H1 (cell line): Measurements from ENCODE around the gene GPN2. TPM values are rescaled to one million over a fixed set of nuclear protein-coding genes. Genes with fewer than 3 reads are reported as not detected.

ENCODE experiments used
- CTCF ChIA-PET: fragments of 300-600 bp; sonication (Branson Sonifier 250); formaldehyde crosslinking; loops from one replicate; lab custom pipeline; 2021; ENCODE audit not compliant: partially characterized antibody; lab: Charles Lee
- POLR2A ChIA-PET: fragments of 300-600 bp; sonication (Branson Sonifier 250); formaldehyde crosslinking; loops from one replicate; lab custom pipeline; 2021; ENCODE audit warnings: inconsistent platforms; ENCODE audit not compliant: partially characterized antibody; lab: Charles Lee
- DNase-seq, 2 experiments: peaks; one replicate each; pipeline versions ENCODE4 v3.0.0 to v3.0.0-alpha.2; 2010 to 2022; ENCODE audit warnings: low spot score in 2 of 2, low read depth in 1 of 2, mixed read lengths in 1 of 2
- FAIRE-seq: peaks from 2 replicates; lab custom pipeline; 2011; peaks lifted over from hg19 to GRCh38; lab: Jason Lieb, UNC
- H2AFZ ChIP-seq: 2 replicates; pipeline ENCODE4 v1.8.1; 2012; ENCODE audit warnings: low read length, inconsistent platforms
- H2AK5ac ChIP-seq: 2 replicates; pipeline ENCODE4 v1.6.1; 2013; ENCODE audit warnings: low read depth, low read length
- H2BK120ac ChIP-seq: replicated peaks from 2 replicates; pipeline ENCODE3; 2013; ENCODE audit warnings: low read depth, low read length, inconsistent platforms
- H2BK12ac ChIP-seq: 2 replicates; pipeline ENCODE4 v1.6.1; 2013; ENCODE audit warnings: low read depth, low read length
- H2BK15ac ChIP-seq: 2 replicates; pipeline ENCODE4 v1.6.1; 2013; ENCODE audit warnings: low read length
- H2BK20ac ChIP-seq: 2 replicates; pipeline ENCODE4 v1.6.1; 2013; ENCODE audit warnings: low read length
- H2BK5ac ChIP-seq: 2 replicates; pipeline ENCODE4 v1.6.1; 2013; ENCODE audit warnings: low read depth, low read length
- H3K14ac ChIP-seq: 2 replicates; pipeline ENCODE4 v1.6.1; 2013; ENCODE audit warnings: inconsistent platforms; ENCODE audit not compliant: insufficient read length
- H3K18ac ChIP-seq: 2 replicates; pipeline ENCODE4 v1.6.1; 2013; ENCODE audit warnings: low read length; ENCODE audit errors: extremely low read depth
- H3K23ac ChIP-seq: 2 replicates; pipeline ENCODE4 v1.6.1; 2013; ENCODE audit warnings: inconsistent platforms; ENCODE audit not compliant: insufficient read length
- H3K23me2 ChIP-seq: 2 replicates; pipeline ENCODE4 v1.6.1; 2013; ENCODE audit warnings: low read depth, low read length
- H3K27ac ChIP-seq: 2 replicates; pipeline ENCODE4 v1.6.1; 2011; ENCODE audit warnings: low read depth, low read length, inconsistent platforms
- H3K27me3 ChIP-seq, 4 experiments: replicated peaks in 1 of 4; 1 replicate in 1 of 4; 2 replicates in 3 of 4; pipeline versions ENCODE4 v1.6.1 to v1.8.1; 2011 to 2013; ENCODE audit warnings: low read length in 3 of 4, mild to moderate bottlenecking in 3 of 4, inconsistent platforms in 2 of 4, mixed read lengths in 2 of 4, moderate library complexity in 1 of 4; ENCODE audit not compliant: control insufficient read depth in 3 of 4, insufficient read depth in 3 of 4; ENCODE audit errors: extremely low read depth in 1 of 4
- H3K36me3 ChIP-seq, 4 experiments: 2 replicates each; pipeline versions ENCODE4 v1.6.1 to v1.8.1; 2011 to 2013; ENCODE audit warnings: mild to moderate bottlenecking in 4 of 4, low read length in 3 of 4, moderate library complexity in 2 of 4, control low read depth in 1 of 4, inconsistent platforms in 1 of 4; ENCODE audit not compliant: insufficient read depth in 4 of 4, control insufficient read depth in 2 of 4
- H3K4ac ChIP-seq: replicated peaks from 2 replicates; pipeline ENCODE3; 2013; ENCODE audit warnings: low read length, low read depth, mixed read lengths, inconsistent platforms; ENCODE audit not compliant: insufficient read length
- H3K4me1 ChIP-seq, 4 experiments: replicated peaks in 1 of 4; 1 replicate in 1 of 4; 2 replicates in 3 of 4; pipeline versions ENCODE4 v1.6.1 to v1.8.1; 2011 to 2013; ENCODE audit warnings: low read length in 3 of 4, inconsistent platforms in 2 of 4, mixed read lengths in 1 of 4; ENCODE audit not compliant: insufficient read depth in 4 of 4, control insufficient read depth in 3 of 4
- H3K4me2 ChIP-seq, 2 experiments: 2 replicates each; pipeline versions ENCODE4 v1.6.1 to v1.8.1; 2011 to 2013; ENCODE audit warnings: low read depth in 2 of 2, low read length in 2 of 2, control low read depth in 1 of 2, inconsistent platforms in 1 of 2, mild to moderate bottlenecking in 1 of 2; ENCODE audit not compliant: insufficient read depth in 1 of 2
- H3K4me3 ChIP-seq, 4 experiments: fragments of 200-600, 300-600 bp in 1 of 4; sonication (generic), shearing (Covaris generic), sonication (Bioruptor Twin) in 1 of 4; 2 replicates each; pipeline versions ENCODE4 v1.5.1 to v1.8.1; 2011 to 2016; ENCODE audit warnings: low read length in 4 of 4, low read depth in 3 of 4, control low read depth in 2 of 4, inconsistent platforms in 2 of 4, mild to moderate bottlenecking in 2 of 4, mixed read lengths in 1 of 4, moderate library complexity in 1 of 4; ENCODE audit not compliant: insufficient read depth in 2 of 4; ENCODE audit errors: extremely low read depth in 1 of 4
- H3K56ac ChIP-seq: replicated peaks from 2 replicates; pipeline ENCODE3; 2013; ENCODE audit warnings: low read depth, mild to moderate bottlenecking, mixed read lengths, low read length, inconsistent platforms; ENCODE audit not compliant: insufficient read length
- H3K79me1 ChIP-seq: 2 replicates; pipeline ENCODE4 v1.6.1; 2013; ENCODE audit warnings: low read depth, low read length, control low read depth
- H3K79me2 ChIP-seq, 2 experiments: 2 replicates each; pipeline versions ENCODE4 v1.6.1 to v1.8.1; 2012 to 2013; ENCODE audit warnings: low read length in 2 of 2, mild to moderate bottlenecking in 2 of 2, inconsistent platforms in 1 of 2; ENCODE audit not compliant: insufficient read depth in 2 of 2, control insufficient read depth in 1 of 2
- H3K9ac ChIP-seq, 4 experiments: replicated peaks in 1 of 4; 1 replicate in 1 of 4; 2 replicates in 3 of 4; pipeline versions ENCODE4 v1.6.1 to v1.8.1; 2011 to 2013; ENCODE audit warnings: low read depth in 3 of 4, low read length in 3 of 4, control low read depth in 2 of 4, mild to moderate bottlenecking in 2 of 4, moderate library complexity in 2 of 4, inconsistent platforms in 1 of 4; ENCODE audit errors: extremely low read depth in 1 of 4
- H3K9me3 ChIP-seq, 2 experiments: 2 replicates each; pipeline versions ENCODE4 v1.6.1 to v1.8.1; 2012 to 2013; ENCODE audit warnings: mild to moderate bottlenecking in 2 of 2, moderate library complexity in 2 of 2, control low read depth in 1 of 2, inconsistent platforms in 1 of 2, low read depth in 1 of 2, low read length in 1 of 2, mixed read lengths in 1 of 2; ENCODE audit not compliant: insufficient read depth in 2 of 2
- H4K20me1 ChIP-seq, 2 experiments: replicated peaks in 1 of 2; 2 replicates each; pipeline versions ENCODE3 to v1.8.1; 2011 to 2013; ENCODE audit warnings: inconsistent platforms in 2 of 2, low read length in 2 of 2, mild to moderate bottlenecking in 1 of 2; ENCODE audit not compliant: insufficient read depth in 2 of 2, control insufficient read depth in 1 of 2
- H4K5ac ChIP-seq: 2 replicates; pipeline ENCODE4 v1.6.1; 2013; ENCODE audit warnings: low read length, low read depth, mixed read lengths, inconsistent platforms; ENCODE audit not compliant: insufficient read length
- H4K8ac ChIP-seq: 2 replicates; pipeline ENCODE4 v1.8.0; 2013; ENCODE audit warnings: mild to moderate bottlenecking, moderate library complexity, low read length, inconsistent platforms; ENCODE audit not compliant: insufficient read depth; ENCODE audit errors: extremely low read depth
- H4K91ac ChIP-seq: replicated peaks from 2 replicates; pipeline ENCODE3; 2013; ENCODE audit warnings: low read length, mixed read lengths, inconsistent platforms; ENCODE audit not compliant: insufficient read length
- CEBPB ChIP-seq: IDR thresholded peaks from 2 replicates; pipeline ENCODE4 v1.6.1; 2012; ENCODE audit warnings: low read depth, low read length
- EP300 ChIP-seq, 2 experiments: IDR thresholded peaks; 1 replicate in 1 of 2; 2 replicates in 1 of 2; pipeline ENCODE4 v1.6.1; 2011 to 2012; ENCODE audit warnings: low read depth in 2 of 2, low read length in 2 of 2, mild to moderate bottlenecking in 2 of 2, borderline replicate concordance in 1 of 2, inconsistent platforms in 1 of 2, moderate library complexity in 1 of 2
- FOSL1 ChIP-seq: IDR thresholded peaks from 2 replicates; pipeline ENCODE4 v1.6.1; 2011; ENCODE audit warnings: mild to moderate bottlenecking, low read depth, low read length, moderate library complexity; ENCODE audit not compliant: insufficient read depth
- JUND ChIP-seq: IDR thresholded peaks from 2 replicates; pipeline ENCODE4 v1.6.1; 2011; ENCODE audit warnings: mild to moderate bottlenecking, improper control_type of control experiment, low read length
- RFX5 ChIP-seq: IDR thresholded peaks from 2 replicates; pipeline ENCODE4 v1.6.1; 2011; ENCODE audit warnings: low read depth, low read length, improper control_type of control experiment, borderline replicate concordance
- TAF1 ChIP-seq: IDR thresholded peaks from 2 replicates; pipeline ENCODE4 v1.6.1; 2011; ENCODE audit warnings: mild to moderate bottlenecking, low read depth, low read length
- WGBS, 2 experiments: shearing (Covaris generic) in 1 of 2; methylation state at CpG; one replicate each; pipeline versions ENCODE4 v1.1.6 to v1.1.7; 2013 to 2015; ENCODE audit warnings: low lambda C conversion rate in 2 of 2, mixed read lengths in 2 of 2, inconsistent platforms in 1 of 2, low coverage in 1 of 2, missing lambda C conversion rate in 1 of 2; ENCODE audit not compliant: insufficient replicate concordance in 2 of 2, insufficient coverage in 1 of 2, insufficient read length in 1 of 2; ENCODE audit errors: extremely low coverage in 1 of 2, missing lambda C conversion rate in 1 of 2; 5-methylcytosine and 5-hydroxymethylcytosine counted together
- polyA plus RNA-seq, 7 experiments: library from polyadenylated mRNA; depleted of rRNA in 3 of 7; stranded (reverse) in 5 of 7; unstranded in 2 of 7; fragments of >200 nt in 5 of 7; fragments of 200-250 nt in 2 of 7; gene quantifications; 1 replicate in 5 of 7; 2 replicates in 1 of 7; 4 replicates in 1 of 7; pipeline versions ENCODE4 v1.2.1 to v1.2.3, GENCODE V29; 2011 to 2013; ENCODE audit warnings: missing spikeins in 2 of 7, mixed read lengths in 2 of 7
- total RNA-seq: library from RNA; stranded (reverse); fragmentation: NEBNext Ultra II Directional; extraction: Animal tissue kit (Norgen Biotek cat#: 25700); gene quantifications from 2 replicates; pipeline ENCODE4 v1.2.1, GENCODE V29; 2021

GPN2 gene
- total and polyA plus RNA-seq, 2 of the 8 experiments (the other 6 are each of a cell fraction or from before 2014, with no cell fraction given), result 27.3 to 36.8 TPM

GRCh38 chr1:26844424-26845196 lies 45.5 kb downstream of the GPN2 start:
- Histone ChIP-seq H3K79me2 (no peaks in the 10 kb centered on the region), H4K5ac (no peak overlapping the region), H3K9me3 (no peaks in the 10 kb centered on the region), H2BK5ac (no peak overlapping the region), H3K79me1 (no peaks in the 10 kb centered on the region), H4K20me1 (peaks cover 0 to 1% of the 10 kb centered on the region in 2 experiments), H3K4me3 (no peak overlapping the region), H2BK120ac (no peak overlapping the region), H3K56ac (no peak overlapping the region), H3K27ac (no peak overlapping the region), H4K91ac (no peak overlapping the region), H3K27me3 (no peaks in the 10 kb centered on the region), H3K23ac (no peak overlapping the region), H4K8ac (no peak overlapping the region), H3K4me1 (no peaks in the 10 kb centered on the region), H3K9ac (no peak overlapping the region), H3K18ac (no peak overlapping the region), H2AK5ac (no peak overlapping the region), H2BK20ac (no peak overlapping the region), H2BK15ac (no peak overlapping the region), H3K23me2 (no peaks in the 10 kb centered on the region), H3K36me3 (peaks cover 0 to 9% (median 6%) of the 10 kb centered on the region in 4 experiments; a peak in 6 of 8 replicates), H3K4ac (no peak overlapping the region), H2BK12ac (no peak overlapping the region), H2AFZ (no peak overlapping the region), H3K14ac (no peak overlapping the region), H3K4me2 (no peak overlapping the region)
- TF ChIP-seq FOSL1, result no peak
- TF ChIP-seq JUND, result no peak
- no peak for TF ChIP-seq RFX5
- TF ChIP-seq CEBPB, result no peak
- TF ChIP-seq EP300 (IDR thresholded peaks at IDR 0.05; ENCODE audit: borderline replicate concordance in 1 of 2, low read depth in 2 of 2, low read length in 2 of 2), result no peak
- TF ChIP-seq TAF1, result no peak
- POLR2A ChIA-PET, result no interaction called here
- DNase-seq, result no peak
- FAIRE-seq, result no peak
- 93% methylated on average over 11 of the region's 13 CpGs; no CpG with 5 or more reads in 1 of the 2 experiments for WGBS, 2 experiments
- CTCF ChIA-PET, result interaction anchor here (0.6 to 1.4 kb wide), 4 partner anchors 14 to 33 kb away, joined by 3 to 4 read pairs (median 4); no protein-coding TSS in a partner anchor
